ENCODE results near the gene RYR1.
"Not testable (repeated sequence)": the region's sequence is repeated elsewhere in the genome, so short reads cannot be mapped to it uniquely, and the experiment has no call there.

RYR1 gene

GRCh38 chr19:38467541-38468525 lies 34.3 kb downstream of the RYR1 start:
- H3K4me3 Mint-ChIP-seq = no peak overlapping the region
- DNase-seq (ENCODE audit: low spot score) = no peak
- H3K9me3 Mint-ChIP-seq = peaks cover 3% of the 10 kb centered on the region
- H3K27me3 Mint-ChIP-seq (ENCODE audit: low read depth) = peaks cover 3% of the 10 kb centered on the region
- no peak overlapping the region for H3K27ac Mint-ChIP-seq
- no peaks in the 10 kb centered on the region for H3K4me1 Mint-ChIP-seq (ENCODE audit: low read depth)
- H3K36me3 Mint-ChIP-seq (ENCODE audit: low read depth) = peaks cover 4% of the 10 kb centered on the region

GRCh38 chr19:38469151-38469550 lies 35.7 kb downstream of the RYR1 start:
- peaks cover 3% of the 10 kb centered on the region for H3K27me3 Mint-ChIP-seq (ENCODE audit: low read depth)

GRCh38 chr19:38470788-38471480 lies 37.4 kb downstream of the RYR1 start:
- Mint-ChIP-seq H3K27ac (no peak overlapping the region), H3K36me3 (ENCODE audit: low read depth) (peaks cover 4% of the 10 kb centered on the region), H3K9me3 (peaks cover 3% of the 10 kb centered on the region), H3K4me1 (ENCODE audit: low read depth) (no peaks in the 10 kb centered on the region), H3K4me3 (no peak overlapping the region), H3K27me3 (ENCODE audit: low read depth) (peaks cover 3% of the 10 kb centered on the region)
- DNase-seq (ENCODE audit: low spot score) = no peak

More at GRCh38 chr19:38469151-38469550, 35.7 kb downstream of the RYR1 start:
- no peak overlapping the region for H3K27ac Mint-ChIP-seq
- H3K4me1 Mint-ChIP-seq (ENCODE audit: low read depth) = no peaks in the 10 kb centered on the region
- H3K36me3 Mint-ChIP-seq (ENCODE audit: low read depth) = peaks cover 4% of the 10 kb centered on the region
- peaks cover 3% of the 10 kb centered on the region for H3K9me3 Mint-ChIP-seq
- no peak for DNase-seq (ENCODE audit: low spot score)
- no peak overlapping the region for H3K4me3 Mint-ChIP-seq

GRCh38 chr19:38472725-38473124 lies 39.2 kb downstream of the RYR1 start:
- H3K27ac Mint-ChIP-seq; H3K4me1 Mint-ChIP-seq (ENCODE audit: low read depth); H3K27me3 Mint-ChIP-seq (ENCODE audit: low read depth); H3K9me3 Mint-ChIP-seq; DNase-seq (ENCODE audit: low spot score); H3K36me3 Mint-ChIP-seq (ENCODE audit: low read depth); H3K4me3 Mint-ChIP-seq: not testable (repeated sequence)

GRCh38 chr19:38473201-38473600 lies 39.7 kb downstream of the RYR1 start:
- H3K9me3 Mint-ChIP-seq = no peaks in the 10 kb centered on the region
- DNase-seq (ENCODE audit: low spot score) = no peak
- H3K36me3 Mint-ChIP-seq (ENCODE audit: low read depth) = no peaks in the 10 kb centered on the region
- H3K27ac Mint-ChIP-seq = no peak overlapping the region
- H3K4me1 Mint-ChIP-seq (ENCODE audit: low read depth) = no peaks in the 10 kb centered on the region
- H3K27me3 Mint-ChIP-seq (ENCODE audit: low read depth) = peaks cover 3% of the 10 kb centered on the region
- no peak overlapping the region for H3K4me3 Mint-ChIP-seq

GRCh38 chr19:38475176-38475575 lies 41.7 kb downstream of the RYR1 start:
- peaks cover 3% of the 10 kb centered on the region for H3K27me3 Mint-ChIP-seq (ENCODE audit: low read depth)
- no peaks in the 10 kb centered on the region for H3K36me3 Mint-ChIP-seq (ENCODE audit: low read depth)
- no peaks in the 10 kb centered on the region for H3K4me1 Mint-ChIP-seq (ENCODE audit: low read depth)
- H3K9me3 Mint-ChIP-seq = no peaks in the 10 kb centered on the region
- H3K4me3 Mint-ChIP-seq = no peak overlapping the region
- no peak overlapping the region for H3K27ac Mint-ChIP-seq
- DNase-seq (ENCODE audit: low spot score) = no peak

- Mint-ChIP-seq H3K9me3 (no peaks in the 10 kb centered on the region), H3K27ac (no peak overlapping the region), H3K27me3 (ENCODE audit: low read depth) (no peaks in the 10 kb centered on the region), H3K4me3 (no peak overlapping the region), H3K4me1 (ENCODE audit: low read depth) (peaks cover 3% of the 10 kb centered on the region), H3K36me3 (ENCODE audit: low read depth) (no peaks in the 10 kb centered on the region)
- DNase-seq (ENCODE audit: low spot score) = no peak
Measured at GRCh38 chr19:38478273-38478971, 44.9 kb downstream of the RYR1 start.

- H3K4me3 Mint-ChIP-seq = no peak overlapping the region
- no peaks in the 10 kb centered on the region for H3K27me3 Mint-ChIP-seq (ENCODE audit: low read depth)
- peaks cover 3% of the 10 kb centered on the region for H3K4me1 Mint-ChIP-seq (ENCODE audit: low read depth)
- no peaks in the 10 kb centered on the region for H3K9me3 Mint-ChIP-seq
- H3K36me3 Mint-ChIP-seq (ENCODE audit: low read depth) = no peaks in the 10 kb centered on the region
- H3K27ac Mint-ChIP-seq = no peak overlapping the region
- no peak for DNase-seq (ENCODE audit: low spot score)
Measured at GRCh38 chr19:38482496-38482895, 49.0 kb downstream of the RYR1 start.

GRCh38 chr19:38483016-38483630 lies 49.6 kb downstream of the RYR1 start:
- Mint-ChIP-seq H3K4me3 (no peak overlapping the region), H3K27ac (no peak overlapping the region), H3K4me1 (ENCODE audit: low read depth) (peaks cover 3% of the 10 kb centered on the region), H3K36me3 (ENCODE audit: low read depth) (peaks cover 2% of the 10 kb centered on the region), H3K9me3 (no peaks in the 10 kb centered on the region), H3K27me3 (ENCODE audit: low read depth) (no peaks in the 10 kb centered on the region)
- no peak for DNase-seq (ENCODE audit: low spot score)

GRCh38 chr19:38484747-38485146 lies 51.3 kb downstream of the RYR1 start:
- H3K36me3 Mint-ChIP-seq (ENCODE audit: low read depth) = peaks cover 4% of the 10 kb centered on the region
- peaks cover 2% of the 10 kb centered on the region for H3K27me3 Mint-ChIP-seq (ENCODE audit: low read depth)
- no peak overlapping the region for H3K4me3 Mint-ChIP-seq
- no peak for DNase-seq (ENCODE audit: low spot score)
- no peak overlapping the region for H3K27ac Mint-ChIP-seq
- no peaks in the 10 kb centered on the region for H3K9me3 Mint-ChIP-seq
- H3K4me1 Mint-ChIP-seq (ENCODE audit: low read depth) = peaks cover 3% of the 10 kb centered on the region

GRCh38 chr19:38485541-38486285 lies 52.2 kb downstream of the RYR1 start:
- no peak for DNase-seq (ENCODE audit: low spot score)
- H3K9me3 Mint-ChIP-seq = no peaks in the 10 kb centered on the region
- no peaks in the 10 kb centered on the region for H3K4me1 Mint-ChIP-seq (ENCODE audit: low read depth)
- peaks cover 5% of the 10 kb centered on the region for H3K36me3 Mint-ChIP-seq (ENCODE audit: low read depth)
- H3K27ac Mint-ChIP-seq = no peak overlapping the region
- H3K4me3 Mint-ChIP-seq = no peak overlapping the region
- peaks cover 3% of the 10 kb centered on the region for H3K27me3 Mint-ChIP-seq (ENCODE audit: low read depth)

- Mint-ChIP-seq H3K27me3 (ENCODE audit: low read depth) (peaks cover 5% of the 10 kb centered on the region), H3K27ac (no peak overlapping the region), H3K4me3 (no peak overlapping the region), H3K4me1 (ENCODE audit: low read depth) (no peaks in the 10 kb centered on the region), H3K9me3 (no peaks in the 10 kb centered on the region), H3K36me3 (ENCODE audit: low read depth) (peaks cover 6% of the 10 kb centered on the region)
- no peak for DNase-seq (ENCODE audit: low spot score)
Measured at GRCh38 chr19:38486731-38487336, 53.3 kb downstream of the RYR1 start.

- Mint-ChIP-seq H3K9me3 (no peaks in the 10 kb centered on the region), H3K4me1 (ENCODE audit: low read depth) (peaks cover 3% of the 10 kb centered on the region), H3K27me3 (ENCODE audit: low read depth) (peaks cover 11% of the 10 kb centered on the region)
Measured at GRCh38 chr19:38488096-38488495, 54.6 kb downstream of the RYR1 start.

More at GRCh38 chr19:38488096-38488495, 54.6 kb downstream of the RYR1 start:
- H3K27ac Mint-ChIP-seq = no peak overlapping the region
- peaks cover 6% of the 10 kb centered on the region for H3K36me3 Mint-ChIP-seq (ENCODE audit: low read depth)
- DNase-seq (ENCODE audit: low spot score) = no peak
- H3K4me3 Mint-ChIP-seq = no peak overlapping the region
